ENCODE measurements around the gene XPNPEP1.
A peak's percentile ranks its signal among the peaks of the same experiment; 100 is the strongest.
"Not testable (repeated sequence)": the region's sequence is repeated elsewhere in the genome, so short reads cannot be mapped to it uniquely, and the experiment has no call there.

XPNPEP1 gene

DNA sequence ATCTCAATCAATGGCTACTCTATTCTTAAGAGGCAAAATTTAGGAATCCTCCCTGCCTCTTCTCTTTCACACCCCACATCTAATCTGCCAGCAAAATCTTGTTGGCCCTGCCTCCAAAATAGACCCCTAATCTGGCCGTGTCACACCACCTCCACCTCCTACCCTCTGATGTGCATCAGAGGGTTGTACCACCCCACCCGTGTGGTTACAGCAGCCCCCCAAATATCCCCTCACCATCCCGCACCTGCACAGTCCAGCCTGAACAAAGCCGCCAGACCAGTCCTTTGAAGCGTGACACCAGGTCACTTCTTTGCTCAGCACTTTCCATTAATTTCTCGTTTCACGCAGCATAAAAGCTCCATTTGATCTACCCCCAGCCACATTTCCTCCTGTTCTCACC is 776 bp upstream of the XPNPEP1 start:
- no peak for DNase-seq (ENCODE audit: low spot score)

DNA sequence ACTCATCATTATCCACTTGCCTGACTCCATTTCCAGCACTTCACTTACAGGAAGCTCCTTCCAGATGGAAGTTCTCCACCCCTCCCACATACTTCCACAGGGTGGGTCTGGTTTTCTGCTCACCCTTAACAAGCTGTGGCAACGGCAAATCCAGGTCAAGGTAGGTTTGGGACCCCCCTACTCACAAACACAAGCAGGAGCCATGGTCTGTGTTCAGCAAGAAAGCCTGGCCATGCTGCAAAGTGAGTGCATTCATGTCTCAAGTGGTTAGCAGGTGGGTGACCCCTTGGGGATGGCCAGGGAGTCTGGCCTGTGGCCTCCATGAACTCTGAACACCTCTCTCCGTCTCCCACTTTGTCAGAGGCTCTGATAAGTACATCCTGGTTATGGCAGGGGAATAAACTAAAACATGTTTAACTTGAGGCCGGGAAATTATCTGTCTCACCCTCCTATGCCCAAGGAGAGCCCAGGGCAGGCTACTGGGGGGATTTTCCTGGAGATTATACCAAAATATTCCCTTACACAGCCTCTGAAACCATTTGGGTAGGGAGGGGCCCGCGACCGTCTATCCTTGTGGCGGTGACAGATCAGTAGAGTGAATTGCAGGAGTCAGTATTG is 844 bp downstream of the XPNPEP1 start:
- DNase-seq (ENCODE audit: low spot score) = no peak

DNA sequence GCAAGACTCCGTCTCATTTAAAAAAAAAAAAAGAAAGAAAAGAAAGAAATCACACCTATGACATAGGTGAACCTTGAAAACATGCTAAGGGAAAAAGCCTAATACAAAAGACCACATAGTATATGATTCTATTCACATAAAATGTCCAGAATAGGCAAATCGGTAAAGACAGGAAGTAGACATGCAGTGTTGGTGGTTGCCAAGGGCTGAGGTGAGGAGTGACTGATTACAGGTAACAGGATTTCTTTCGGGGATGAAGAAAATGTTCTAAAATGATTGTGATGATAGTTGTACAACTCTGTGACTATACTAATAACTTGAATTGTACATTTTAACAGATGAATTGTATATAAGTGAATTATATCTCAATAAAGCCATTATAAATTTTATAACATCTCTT is 3.3 kb downstream of the XPNPEP1 start:
- DNase-seq (ENCODE audit: low spot score) = no peak

DNA sequence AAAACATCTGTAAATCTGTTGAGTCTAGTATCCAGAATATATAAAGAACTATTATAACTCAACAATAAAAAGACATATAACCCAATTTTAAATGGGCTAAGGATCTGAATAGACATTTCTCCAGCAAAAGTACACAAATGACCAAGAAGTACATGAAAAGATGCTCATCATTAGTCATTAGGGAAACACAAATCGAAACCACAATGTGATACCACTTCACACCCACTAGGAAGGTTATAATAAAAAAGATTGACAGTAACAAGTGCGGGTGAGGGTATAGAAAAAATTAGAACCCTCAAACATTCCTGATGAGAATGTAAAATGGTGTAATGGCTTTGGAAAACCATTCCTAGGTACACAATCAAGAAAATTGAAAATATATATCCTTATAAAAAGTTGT is 4.1 kb downstream of the XPNPEP1 start:
- DNase-seq (ENCODE audit: low spot score) = no peak

DNA sequence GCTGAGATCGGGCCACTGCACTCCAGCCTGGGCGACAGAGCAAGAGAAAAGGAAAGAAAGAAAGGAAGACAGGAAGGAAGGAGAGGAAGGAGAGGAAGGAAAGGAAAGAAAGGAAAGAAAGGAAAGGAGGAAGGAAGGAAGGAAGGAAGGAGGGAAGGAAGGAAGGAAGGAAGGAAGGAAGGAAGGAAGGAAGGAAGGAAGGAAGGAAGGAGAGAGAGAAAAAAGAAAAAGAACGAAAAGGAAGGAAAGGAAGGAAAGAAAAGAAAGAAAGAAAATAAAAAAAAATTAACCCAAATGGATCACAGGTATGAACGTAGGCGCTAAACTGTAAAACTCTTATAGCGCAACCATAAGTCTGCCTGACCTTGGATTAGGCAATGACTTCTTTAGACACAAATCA is 4.6 kb downstream of the XPNPEP1 start:
- not testable (repeated sequence) for DNase-seq (ENCODE audit: low spot score)

DNA sequence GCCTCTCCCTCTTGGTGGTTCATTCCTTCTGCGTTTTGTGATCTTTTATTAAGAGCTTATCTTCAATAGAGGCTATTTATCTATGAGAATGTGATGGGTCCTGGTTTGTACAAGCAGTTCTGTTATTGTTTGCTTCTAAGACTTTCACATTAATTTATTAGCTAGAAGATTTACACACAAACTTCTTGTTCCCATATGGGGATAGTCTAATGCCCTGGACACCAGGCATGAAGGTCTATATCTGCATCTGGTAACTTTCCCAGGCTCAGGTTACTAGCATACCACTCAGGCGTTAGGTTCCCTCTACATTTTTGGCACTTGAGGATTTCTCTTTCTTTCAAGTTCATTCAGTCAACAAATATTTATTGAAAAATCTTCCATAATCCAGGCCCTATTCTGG is 7.7 kb downstream of the XPNPEP1 start:
- DNase-seq (ENCODE audit: low spot score) = no peak

DNA sequence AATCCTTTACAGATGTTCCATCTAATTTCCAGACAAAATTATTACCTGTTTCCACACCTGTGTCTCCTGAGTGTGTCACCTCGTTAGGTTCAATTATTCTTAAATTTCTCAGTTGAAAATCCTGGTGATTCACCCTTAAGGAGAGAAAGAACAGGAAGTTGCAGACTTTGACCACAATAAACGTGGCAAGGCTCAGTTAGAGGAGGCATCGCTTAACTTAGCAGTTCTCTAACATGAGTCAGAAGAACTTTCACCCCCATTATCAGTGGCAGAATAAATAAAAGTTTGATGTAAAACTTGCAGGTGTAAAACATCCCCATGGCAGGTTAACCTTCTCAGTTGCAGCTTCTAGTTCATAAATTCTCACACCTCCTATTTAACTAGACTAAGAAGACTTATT is 8.3 kb downstream of the XPNPEP1 start:
- DNase-seq (ENCODE audit: low spot score) = no peak

DNA sequence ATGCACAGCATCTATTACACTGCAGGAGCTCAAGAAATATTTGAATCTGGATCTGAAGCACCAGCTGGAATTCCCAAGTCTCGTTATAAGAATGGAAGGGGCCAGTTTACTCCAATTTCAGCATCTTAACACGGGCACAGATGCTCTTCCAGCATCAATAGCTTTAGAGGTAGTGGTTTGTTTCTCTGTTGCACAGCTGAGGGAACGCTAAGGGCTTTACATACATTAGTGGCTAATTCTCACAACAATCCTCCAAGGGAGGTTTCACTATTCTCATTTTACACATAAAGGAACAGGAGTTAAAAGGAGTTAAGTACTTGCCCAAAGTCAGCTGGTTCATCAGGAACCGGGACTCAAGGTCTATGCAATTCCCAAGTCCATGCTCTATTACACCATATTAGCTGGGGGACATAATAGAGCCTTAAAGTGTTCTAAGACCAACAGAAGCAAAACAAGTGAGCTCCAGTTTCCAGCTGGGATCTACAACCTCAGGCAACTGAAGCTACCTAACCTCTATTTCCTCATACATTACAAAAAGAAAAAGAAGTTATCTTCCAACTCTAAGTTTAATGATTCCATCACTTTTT is 9.9 kb downstream of the XPNPEP1 start:
- DNase-seq (ENCODE audit: low spot score) = no peak

DNA sequence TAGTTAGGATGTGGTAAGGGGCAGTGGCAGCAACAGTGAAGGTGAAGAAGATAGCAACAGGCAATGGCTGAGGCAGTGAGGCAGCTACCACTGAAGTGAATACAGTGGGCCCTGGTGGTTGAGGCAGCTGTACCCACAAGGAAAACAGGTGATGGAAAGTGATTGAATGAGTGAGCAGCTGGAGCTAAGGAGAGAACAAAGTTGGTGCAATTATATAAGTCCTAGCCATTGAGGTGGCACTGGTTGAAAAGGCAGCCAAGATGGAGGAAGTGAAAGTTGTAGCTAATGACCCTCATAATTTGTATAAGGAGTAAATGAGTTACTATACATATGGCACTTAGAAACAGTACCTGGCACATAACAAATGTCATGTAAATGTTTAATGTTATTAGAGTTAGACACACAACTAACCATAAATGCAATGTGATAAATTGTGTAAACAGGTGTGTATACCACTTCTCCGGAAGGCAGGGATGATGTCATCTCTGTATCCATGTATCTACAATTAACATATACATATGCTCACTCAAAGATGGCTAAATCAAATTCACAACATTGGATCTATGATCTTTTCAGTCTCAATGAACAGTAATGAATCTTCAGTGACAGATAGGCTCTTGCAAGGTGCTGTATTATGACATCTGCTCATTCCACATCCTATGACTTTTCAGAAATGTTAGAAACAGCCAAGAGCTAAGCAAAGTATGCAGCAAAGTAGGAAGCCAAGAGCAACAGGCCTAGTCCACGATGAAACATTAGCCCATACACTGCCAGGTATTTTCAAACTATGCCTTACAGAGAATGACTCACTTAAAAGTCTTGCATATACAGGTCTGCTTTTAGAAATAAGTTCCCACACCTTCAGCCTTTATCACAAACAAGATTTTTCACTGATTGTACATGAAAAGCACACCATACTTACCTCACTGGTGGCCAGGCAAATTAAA is 10.7 kb downstream of the XPNPEP1 start:
- no peak for DNase-seq (ENCODE audit: low spot score)

DNA sequence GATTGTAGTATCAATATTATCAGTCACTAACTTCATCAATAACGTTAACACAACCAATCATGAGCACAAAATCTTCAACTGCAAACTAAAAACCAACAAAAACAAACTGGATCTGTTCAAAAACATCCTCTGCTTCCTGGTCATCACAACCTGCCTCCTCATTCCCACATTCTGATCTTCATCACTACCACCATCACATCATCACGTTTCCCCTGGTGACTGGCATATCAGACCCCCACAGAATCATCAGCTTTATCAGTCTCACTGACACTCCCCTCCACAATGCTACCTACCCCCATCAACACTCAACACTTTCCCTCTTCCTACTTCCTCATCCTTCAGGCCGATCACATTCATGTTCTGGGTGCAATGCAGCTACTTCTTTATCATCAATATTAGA is 11.4 kb downstream of the XPNPEP1 start:
- no peak for DNase-seq (ENCODE audit: low spot score)

DNA sequence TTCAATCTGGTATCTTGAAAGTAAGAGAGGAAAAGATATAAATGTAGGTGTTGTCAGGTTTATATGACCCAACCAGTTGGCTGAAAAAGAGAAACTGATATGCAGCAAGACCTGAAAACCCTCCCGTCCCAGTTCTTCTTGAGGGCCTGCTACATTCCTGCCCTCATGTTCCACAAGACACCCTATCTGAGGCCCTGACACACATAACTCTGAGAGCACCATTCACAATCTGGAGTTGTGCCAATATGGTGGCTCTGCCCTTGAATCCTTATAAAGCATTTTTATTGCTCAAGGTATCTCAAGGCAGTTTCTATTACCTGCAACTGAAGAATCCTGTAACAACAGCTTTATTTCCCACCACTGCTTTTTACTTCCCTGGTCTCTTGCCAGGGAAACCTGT is 17.0 kb downstream of the XPNPEP1 start:
- no peak for DNase-seq (ENCODE audit: low spot score)

DNA sequence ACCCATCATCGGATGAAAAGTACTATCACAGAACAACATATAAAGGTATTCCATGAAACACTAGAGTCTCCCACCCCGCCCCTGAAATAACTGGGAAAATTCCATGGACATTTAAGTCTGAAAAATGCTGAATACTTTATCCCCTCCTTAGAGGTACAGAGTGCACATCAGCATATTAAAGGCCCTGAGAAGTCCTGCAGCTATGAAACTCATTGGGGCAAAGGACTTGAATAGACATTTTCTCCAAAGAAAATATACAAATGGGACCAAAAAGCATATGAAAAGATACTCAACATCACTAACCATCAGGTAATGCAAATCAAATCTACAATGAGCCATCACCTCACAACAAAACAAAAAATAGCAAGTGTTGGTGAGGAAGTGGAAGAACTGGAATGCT is 18.9 kb downstream of the XPNPEP1 start:
- no peak for DNase-seq (ENCODE audit: low spot score)

DNA sequence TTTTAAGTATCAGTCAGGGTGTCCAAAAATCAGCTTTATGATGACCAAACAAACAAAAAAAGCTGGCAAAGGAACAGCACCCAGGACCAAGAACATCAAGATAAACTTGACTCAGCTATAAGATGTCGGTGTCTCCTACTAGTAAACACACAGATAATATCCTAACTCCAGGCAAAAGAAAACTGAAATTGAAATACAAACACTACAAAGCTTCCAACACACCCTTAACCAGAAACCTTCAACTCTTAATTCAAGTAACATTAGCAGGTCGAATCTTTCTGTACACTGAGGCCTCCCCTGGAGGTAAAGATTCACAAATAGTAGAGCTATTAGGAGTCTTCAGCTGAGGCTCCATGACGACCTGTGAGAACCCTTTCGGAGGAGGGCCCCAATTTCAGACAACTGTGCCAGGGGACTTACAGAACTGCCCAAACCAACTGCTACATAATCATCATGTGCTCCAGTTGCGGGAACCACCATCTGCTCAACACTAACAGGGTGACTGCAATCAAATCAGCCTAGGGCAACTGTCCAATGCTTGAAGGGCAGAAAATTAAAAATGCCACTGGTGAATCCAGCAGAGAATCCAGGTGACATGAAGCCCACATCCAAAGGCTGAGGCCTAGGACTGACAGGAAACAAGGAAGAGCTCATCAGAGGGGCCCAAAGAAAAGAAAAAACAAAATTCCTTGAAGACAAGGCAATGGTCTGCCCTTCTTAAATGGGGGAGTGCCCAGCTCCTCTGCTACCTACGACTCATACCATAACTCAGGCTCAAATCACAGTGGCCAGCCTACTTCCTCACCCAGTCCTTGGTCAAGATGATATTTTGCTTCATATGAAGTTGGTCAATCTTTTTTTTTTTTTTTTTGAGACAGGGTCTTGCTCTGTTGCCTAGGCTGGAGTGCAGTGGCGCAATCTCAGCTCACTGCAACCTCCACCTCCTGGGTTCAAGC is 20.0 kb downstream of the XPNPEP1 start:
- DNase-seq (ENCODE audit: low spot score) = peak; percentile 21

DNA sequence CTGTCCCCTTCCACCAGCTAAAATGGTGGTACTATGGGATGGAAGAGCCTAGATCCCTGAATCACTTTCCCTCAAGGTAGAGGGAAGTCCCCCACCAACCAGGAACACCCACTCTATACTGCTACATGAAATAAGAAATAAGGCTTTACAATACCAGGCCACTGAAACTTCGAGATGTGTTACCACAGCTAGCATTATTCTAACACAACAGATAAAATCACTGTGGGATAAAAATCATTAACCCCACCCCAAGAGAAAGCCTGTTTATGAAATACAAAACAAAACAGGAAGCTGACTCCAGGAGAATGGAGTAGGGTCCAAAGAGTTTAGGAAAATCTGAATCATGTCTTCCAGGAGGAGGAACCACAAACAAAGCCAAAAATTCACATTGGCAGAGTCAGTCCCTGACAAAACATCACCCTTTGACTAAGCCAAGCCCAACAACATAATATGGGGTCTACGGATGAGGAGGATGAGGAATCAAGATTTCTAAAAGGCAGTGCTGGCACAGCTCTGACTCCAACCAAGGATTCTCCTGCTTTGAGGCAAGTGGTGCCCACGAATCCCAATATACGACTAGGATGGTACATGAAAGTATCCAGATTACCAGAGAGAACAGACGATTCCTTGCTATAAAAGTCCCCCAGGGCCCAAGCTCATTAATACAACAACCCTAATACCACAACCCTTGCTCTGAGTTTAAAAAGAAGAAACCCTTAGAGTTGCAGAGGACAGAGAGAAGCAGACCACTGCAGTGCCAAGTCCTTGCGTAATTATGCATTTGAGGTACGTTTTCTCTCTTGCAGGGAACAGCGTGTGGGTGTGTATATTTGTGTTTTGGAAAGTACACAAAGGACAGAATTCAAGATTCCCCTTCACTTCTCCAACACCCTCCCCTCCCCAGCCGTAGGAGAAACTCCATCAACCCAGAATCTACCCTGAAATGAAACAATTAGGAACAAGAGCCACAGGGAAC is 23.7 kb downstream of the XPNPEP1 start:
- DNase-seq (ENCODE audit: low spot score) = no peak

DNA sequence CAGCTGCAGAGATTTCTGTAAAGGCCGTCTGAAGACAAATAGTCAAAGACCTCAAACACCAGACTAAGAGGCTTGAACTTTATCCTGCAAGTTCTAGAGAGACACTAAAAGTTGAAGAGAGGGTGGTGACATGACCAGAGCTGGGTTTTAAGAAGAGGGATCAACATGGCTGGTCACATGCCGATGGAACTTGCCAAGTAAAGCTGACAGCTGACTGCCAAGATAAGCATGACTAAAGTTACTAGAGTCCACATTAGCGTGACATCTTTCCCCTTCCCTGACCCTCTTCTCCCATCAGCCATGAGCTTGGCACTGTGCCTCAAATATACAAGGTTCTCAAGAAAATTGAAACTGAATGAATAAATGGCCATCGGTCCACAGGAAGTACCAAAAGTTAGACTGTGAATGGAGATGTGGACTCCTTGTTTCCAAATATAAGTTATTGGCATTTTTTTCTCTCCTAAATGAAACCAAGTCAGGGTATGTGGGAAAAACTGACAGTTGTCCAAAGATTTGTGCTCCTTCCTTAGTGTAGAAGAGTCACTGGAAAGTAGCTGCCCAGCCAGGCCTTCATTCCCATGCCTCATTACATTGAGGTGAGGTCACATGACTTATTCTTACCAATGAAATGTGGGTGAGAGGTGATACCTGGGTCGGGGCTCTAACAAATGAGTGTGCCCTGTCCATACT is 24.5 kb downstream of the XPNPEP1 start:
- no peak for DNase-seq (ENCODE audit: low spot score)

DNA sequence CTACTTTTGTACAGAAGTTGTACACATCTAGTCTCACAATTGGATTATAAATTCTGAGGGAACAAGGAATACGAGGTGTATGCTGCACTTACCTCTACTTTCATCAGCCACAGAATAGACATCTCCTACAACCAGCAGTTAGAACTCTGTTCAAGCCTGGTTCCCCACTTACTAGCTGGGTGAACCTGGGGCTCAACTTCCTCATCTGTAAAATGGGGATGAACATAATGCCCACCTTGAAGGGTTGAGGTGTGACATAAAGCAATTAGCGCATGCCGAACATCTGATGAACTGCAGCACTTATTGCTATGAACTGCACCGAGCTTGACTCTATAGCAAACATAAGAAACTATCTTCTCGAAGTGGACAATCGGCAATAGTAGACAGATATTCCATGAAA is 25.3 kb downstream of the XPNPEP1 start:
- no peak for DNase-seq (ENCODE audit: low spot score)

DNA sequence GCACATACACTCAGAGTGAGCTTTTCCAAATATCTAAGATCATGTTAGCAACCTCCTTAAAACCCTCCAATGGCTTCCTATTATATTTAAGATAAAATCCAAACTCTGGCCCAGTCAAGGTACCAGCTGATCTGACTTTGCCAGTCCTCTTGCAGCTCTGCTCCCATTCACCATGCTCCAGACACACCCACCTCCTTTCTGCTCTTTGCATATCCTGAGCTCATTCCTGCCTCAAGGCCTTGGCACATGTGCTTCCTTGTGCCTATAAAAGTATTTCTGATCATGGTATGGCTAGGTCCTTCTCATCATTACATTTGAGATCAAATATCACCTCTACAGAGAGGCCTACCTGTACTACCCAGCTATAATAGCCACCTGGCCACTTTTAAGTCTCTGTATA is 27.5 kb downstream of the XPNPEP1 start:
- no peak for DNase-seq (ENCODE audit: low spot score)

DNA sequence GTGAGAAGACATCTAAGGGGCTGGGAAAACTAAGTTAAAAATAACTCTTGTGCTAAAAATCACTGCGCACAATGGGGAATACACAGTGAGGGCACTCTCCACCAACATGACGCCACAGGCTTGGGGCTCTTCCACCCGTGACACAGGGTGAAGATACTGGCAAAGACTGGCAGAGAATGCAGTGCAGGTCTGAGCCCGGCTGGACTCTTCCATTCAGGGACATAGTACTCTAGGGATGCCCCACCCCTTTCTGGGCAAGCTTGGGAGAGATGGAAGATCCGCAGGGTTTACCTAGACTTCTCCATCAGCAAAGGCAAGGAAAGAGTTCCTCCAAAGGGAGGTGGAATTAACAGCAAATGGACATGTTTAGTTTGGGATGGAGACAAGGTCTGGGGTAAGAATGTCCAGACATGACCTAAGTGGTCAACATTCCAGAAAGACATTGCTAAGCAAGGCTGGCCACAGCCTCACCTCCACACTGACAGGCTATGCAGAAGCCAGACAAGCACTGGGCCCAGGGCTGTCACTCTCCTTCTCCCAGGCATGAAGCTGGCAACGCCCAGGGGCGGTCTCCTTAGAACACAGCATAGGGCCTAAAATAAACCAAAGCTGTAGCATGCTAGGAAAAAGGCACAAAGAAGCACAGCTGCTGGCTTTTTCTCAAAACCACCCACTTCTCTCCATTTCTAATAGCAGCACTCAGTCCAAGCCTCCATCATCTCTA is 28.1 kb downstream of the XPNPEP1 start:
- no peak for DNase-seq (ENCODE audit: low spot score)

DNA sequence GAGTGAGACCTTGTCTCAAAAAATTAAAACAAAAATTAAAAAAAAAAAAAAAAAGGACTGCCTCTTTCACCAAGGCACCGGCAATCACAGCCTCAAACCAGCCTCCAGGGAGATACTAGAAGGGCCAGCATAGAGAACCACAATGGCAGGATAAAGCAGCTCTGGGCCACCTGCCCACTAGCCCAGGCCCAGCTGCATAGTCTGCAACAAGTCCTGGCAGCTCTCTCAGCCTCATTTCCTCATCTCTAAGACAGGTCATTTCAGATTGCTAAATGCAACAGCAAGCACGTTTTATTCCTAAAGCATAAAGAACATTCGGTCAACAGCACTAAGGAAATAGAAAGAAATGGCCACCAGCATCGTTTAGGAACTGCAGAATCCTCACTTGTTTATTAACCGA is 28.8 kb downstream of the XPNPEP1 start:
- no peak for DNase-seq (ENCODE audit: low spot score)

DNA sequence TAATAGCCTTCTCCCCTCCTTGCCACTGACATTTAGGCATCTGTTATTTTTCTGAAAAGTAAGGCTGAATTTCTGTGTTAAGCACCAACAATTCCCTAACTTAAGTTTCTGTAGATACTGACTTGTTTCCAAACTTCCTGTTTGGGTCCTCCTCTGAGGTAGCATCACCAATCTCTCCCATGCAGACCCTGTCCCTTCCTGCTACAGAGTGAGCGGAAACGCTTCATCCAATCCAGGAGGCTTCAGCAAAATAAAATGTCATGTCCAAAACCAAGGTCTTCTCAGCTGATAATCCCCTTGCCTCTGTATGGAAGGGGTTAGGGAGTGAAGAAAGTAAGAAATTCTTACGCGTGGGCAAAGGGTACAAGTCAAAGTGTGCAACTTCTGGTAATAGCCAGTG is 29.9 kb downstream of the XPNPEP1 start:
- DNase-seq (ENCODE audit: low spot score) = no peak

Data from D341Med (cell line).